HepG2 (cell line): ENCODE measurements around the gene GGT7. TPM values are rescaled to one million over a fixed set of nuclear protein-coding genes. Genes with fewer than 3 reads are reported as not detected.

Experiments used
- AGO1 ChIP-seq: fragments of 200-400 bp; formaldehyde crosslinking; IDR thresholded peaks from 2 replicates; pipeline ENCODE4 v1.6.1; 2017; ENCODE audit warnings: mild to moderate bottlenecking, low read depth, low read length, moderate library complexity; ENCODE audit not compliant: poor library complexity, severe bottlenecking
- CAMTA2 ChIP-seq: sonication (generic); formaldehyde crosslinking; IDR thresholded peaks from 2 replicates; pipeline ENCODE4 v1.4.0; 2020; ENCODE audit warnings: mild to moderate bottlenecking, missing genetic modification reagents, borderline replicate concordance
- DR1 ChIP-seq: sonication (generic); formaldehyde crosslinking; IDR thresholded peaks from 2 replicates; pipeline ENCODE4 v1.8.0; 2021; ENCODE audit warnings: mild to moderate bottlenecking, missing genetic modification reagents, inconsistent platforms
- EHMT2 ChIP-seq: fragments of 200-600 bp; sonication (generic); IDR thresholded peaks from 2 replicates; pipeline ENCODE4 v1.7.0; 2017; ENCODE audit warnings: antibody characterized with exemption, low read depth, low read length, borderline replicate concordance
- PRDM15 ChIP-seq: sonication (generic); formaldehyde crosslinking; IDR thresholded peaks from 2 replicates; pipeline ENCODE4 v1.4.0; 2020; ENCODE audit warnings: missing genetic modification reagents
- SMAD9 ChIP-seq: sonication (generic); formaldehyde crosslinking; IDR thresholded peaks from 2 replicates; pipeline ENCODE4 v1.5.1; 2020; ENCODE audit warnings: mild to moderate bottlenecking, missing genetic modification reagents
- SOX5 ChIP-seq: IDR thresholded peaks from 2 replicates; pipeline ENCODE4 v1.6.1; 2016; ENCODE audit warnings: borderline replicate concordance
- THYN1 ChIP-seq: sonication (generic); formaldehyde crosslinking; IDR thresholded peaks from 2 replicates; pipeline ENCODE4 v1.8.1; 2023; ENCODE audit warnings: low read depth, mild to moderate bottlenecking, moderate library complexity, missing genetic modification reagents, borderline replicate concordance
- ZHX2 ChIP-seq, 2 experiments: sonication (generic) in 1 of 2; formaldehyde crosslinking in 1 of 2; IDR thresholded peaks; 2 replicates each; pipeline versions ENCODE4 v1.6.1 to v1.9.0; 2014 to 2022; ENCODE audit warnings: antibody characterized with exemption in 1 of 2, borderline replicate concordance in 1 of 2, inconsistent platforms in 1 of 2, low read depth in 1 of 2, missing genetic modification reagents in 1 of 2
- ZKSCAN1 ChIP-seq: fragments of 150-350 bp; IDR thresholded peaks from 2 replicates; pipeline ENCODE4 v1.6.1; 2014; ENCODE audit warnings: low read length
- ZNF451 ChIP-seq: sonication (generic); formaldehyde crosslinking; IDR thresholded peaks from 2 replicates; pipeline ENCODE4 v1.5.0; 2020; ENCODE audit warnings: mild to moderate bottlenecking, missing genetic modification reagents
- ZNF557 ChIP-seq: sonication (generic); formaldehyde crosslinking; IDR thresholded peaks from 2 replicates; pipeline ENCODE4 v1.4.0; 2020; ENCODE audit warnings: missing genetic modification reagents
- ZNF709 ChIP-seq: sonication (generic); formaldehyde crosslinking; IDR thresholded peaks from 2 replicates; pipeline ENCODE4 v1.5.0; 2020; ENCODE audit warnings: mild to moderate bottlenecking, missing genetic modification reagents
- ZNF879 ChIP-seq: sonication (generic); formaldehyde crosslinking; IDR thresholded peaks from 2 replicates; pipeline ENCODE4 v1.8.1; 2023; ENCODE audit warnings: missing genetic modification reagents
- polyA plus RNA-seq, 8 experiments: library from polyadenylated mRNA; depleted of rRNA in 3 of 8; stranded (reverse) in 7 of 8; unstranded in 1 of 8; fragments of >200 nt; fragmentation: Illumina TruSeq in 4 of 8; extraction: Trizol in 4 of 8; gene quantifications; 2 replicates each; pipeline versions ENCODE4 v1.2.1 to v1.2.3, GENCODE V29; 2011 to 2016; ENCODE audit warnings: low read depth in 4 of 8, missing spikeins in 1 of 8, mixed read lengths in 1 of 8; ENCODE audit not compliant: insufficient read depth in 1 of 8
- total RNA-seq, 5 experiments: library from RNA; depleted of rRNA; stranded (reverse); fragments of >200 nt; fragmentation: Illumina TruSeq; extraction: Trizol; gene quantifications; 2 replicates each; pipeline ENCODE4 v1.2.3, GENCODE V29; 2016; ENCODE audit warnings: low read depth in 1 of 5
- TF ChIP-seq, protein P1 (sequence below): IDR thresholded peaks from 2 replicates; pipeline ENCODE4 v1.6.1; 2016; ENCODE audit warnings: control low read depth
- TF ChIP-seq, protein P2 (sequence below): sonication (generic); formaldehyde crosslinking; IDR thresholded peaks from 2 replicates; pipeline ENCODE4 v1.5.1; 2020; ENCODE audit warnings: mild to moderate bottlenecking, missing genetic modification reagents, borderline replicate concordance

Gene GGT7
- total and polyA plus RNA-seq, 2 of the 13 experiments (the other 11 are each of a cell fraction or from before 2014, with no cell fraction given): 6.6 to 23.0 TPM

- TF ChIP-seq PRDM15 (CRISPR knock-in tag) (no peak), ZNF557 (CRISPR knock-in tag) (peak; percentile 56; the same call in 1 of the 2 replicates), SOX5 (CRISPR knock-in tag) (peak; percentile 28; the same call in 1 of the 2 replicates), ZNF451 (no peak), SMAD9 (CRISPR knock-in tag) (0 out of 2 replicates have a peak, but pooled peaks have one; percentile 45), ZKSCAN1 (no peak), CAMTA2 (CRISPR knock-in tag) (peak; percentile 24; the same call in 1 of the 2 replicates), ZNF709 (CRISPR knock-in tag) (no peak), EHMT2 (no peak), DR1 (CRISPR knock-in tag) (no peak), ZHX2 (IDR thresholded peaks at IDR 0.05; ENCODE audit: low read depth) (no peak), ZHX2 (CRISPR knock-in tag; IDR thresholded peaks at IDR 0.05; ENCODE audit: borderline replicate concordance) (0 out of 2 replicates have a peak, but pooled peaks have one; percentile 16), THYN1 (no peak), AGO1 (no peak), ZNF879 (peak; percentile 71; the same call in 1 of the 2 replicates)
- TF ChIP-seq, protein P1, sequence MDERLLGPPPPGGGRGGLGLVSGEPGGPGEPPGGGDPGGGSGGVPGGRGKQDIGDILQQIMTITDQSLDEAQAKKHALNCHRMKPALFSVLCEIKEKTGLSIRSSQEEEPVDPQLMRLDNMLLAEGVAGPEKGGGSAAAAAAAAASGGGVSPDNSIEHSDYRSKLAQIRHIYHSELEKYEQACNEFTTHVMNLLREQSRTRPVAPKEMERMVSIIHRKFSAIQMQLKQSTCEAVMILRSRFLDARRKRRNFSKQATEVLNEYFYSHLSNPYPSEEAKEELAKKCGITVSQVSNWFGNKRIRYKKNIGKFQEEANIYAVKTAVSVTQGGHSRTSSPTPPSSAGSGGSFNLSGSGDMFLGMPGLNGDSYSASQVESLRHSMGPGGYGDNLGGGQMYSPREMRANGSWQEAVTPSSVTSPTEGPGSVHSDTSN (CRISPR knock-in tag): no peak
- TF ChIP-seq, protein P2, sequence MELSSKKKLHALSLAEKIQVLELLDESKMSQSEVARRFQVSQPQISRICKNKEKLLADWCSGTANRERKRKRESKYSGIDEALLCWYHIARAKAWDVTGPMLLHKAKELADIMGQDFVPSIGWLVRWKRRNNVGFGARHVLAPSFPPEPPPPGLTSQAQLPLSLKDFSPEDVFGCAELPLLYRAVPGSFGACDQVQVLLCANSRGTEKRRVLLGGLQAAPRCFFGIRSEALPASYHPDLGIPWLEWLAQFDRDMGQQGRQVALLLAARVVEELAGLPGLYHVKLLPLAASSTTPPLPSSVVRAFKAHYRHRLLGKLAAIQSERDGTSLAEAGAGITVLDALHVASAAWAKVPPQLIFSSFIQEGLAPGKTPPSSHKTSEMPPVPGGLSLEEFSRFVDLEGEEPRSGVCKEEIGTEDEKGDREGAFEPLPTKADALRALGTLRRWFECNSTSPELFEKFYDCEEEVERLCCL: no peak
Measured at GRCh38 chr20:34825530-34826362, 46.9 kb downstream of the GGT7 start, which contains the start of gene NCOA6 (continued).
